Brain microvascular endothelial cell (primary cell): ENCODE data around the gene TRPC1.
"Not testable (repeated sequence)": the region's sequence is repeated elsewhere in the genome, so short reads cannot be mapped to it uniquely, and the experiment has no call there.

ENCODE experiments used
- DNase-seq: peaks from one replicate; pipeline ENCODE4 v3.0.0-alpha.2; 2020
- H3K27ac ChIP-seq: fragments of 250-450 bp; sonication (Bioruptor Pico); 2 replicates; pipeline ENCODE4 v1.5.1; 2020; ENCODE audit warnings: mild to moderate bottlenecking, moderate library complexity
- H3K27me3 ChIP-seq: fragments of 250-450 bp; sonication (Bioruptor Pico); replicated peaks from 2 replicates; pipeline ENCODE4 v1.5.1; 2020; ENCODE audit warnings: mild to moderate bottlenecking
- H3K36me3 ChIP-seq: fragments of 250-450 bp; sonication (Bioruptor Pico); replicated peaks from 2 replicates; pipeline ENCODE4 v1.5.1; 2020; ENCODE audit warnings: mild to moderate bottlenecking
- H3K4me3 ChIP-seq: 2 replicates; pipeline ENCODE4 v1.5.1; 2011; ENCODE audit warnings: low read depth, mild to moderate bottlenecking, control low read depth, low read length, moderate library complexity
- in situ Hi-C: cut with HindIII; loops from 2 replicates; pipeline ENCODE4 v1.10.0; 2017; ENCODE audit warnings: low sequenced_read_pairs, low pct_ligation_motif_present
- TF ChIP-seq, protein P1 (sequence below): IDR thresholded peaks from 2 replicates; pipeline ENCODE4 v1.5.1; 2011; ENCODE audit warnings: low read depth, mild to moderate bottlenecking, moderate library complexity, low read length, control low read depth, inconsistent platforms; ENCODE audit errors: missing control alignments

Gene TRPC1

DNA sequence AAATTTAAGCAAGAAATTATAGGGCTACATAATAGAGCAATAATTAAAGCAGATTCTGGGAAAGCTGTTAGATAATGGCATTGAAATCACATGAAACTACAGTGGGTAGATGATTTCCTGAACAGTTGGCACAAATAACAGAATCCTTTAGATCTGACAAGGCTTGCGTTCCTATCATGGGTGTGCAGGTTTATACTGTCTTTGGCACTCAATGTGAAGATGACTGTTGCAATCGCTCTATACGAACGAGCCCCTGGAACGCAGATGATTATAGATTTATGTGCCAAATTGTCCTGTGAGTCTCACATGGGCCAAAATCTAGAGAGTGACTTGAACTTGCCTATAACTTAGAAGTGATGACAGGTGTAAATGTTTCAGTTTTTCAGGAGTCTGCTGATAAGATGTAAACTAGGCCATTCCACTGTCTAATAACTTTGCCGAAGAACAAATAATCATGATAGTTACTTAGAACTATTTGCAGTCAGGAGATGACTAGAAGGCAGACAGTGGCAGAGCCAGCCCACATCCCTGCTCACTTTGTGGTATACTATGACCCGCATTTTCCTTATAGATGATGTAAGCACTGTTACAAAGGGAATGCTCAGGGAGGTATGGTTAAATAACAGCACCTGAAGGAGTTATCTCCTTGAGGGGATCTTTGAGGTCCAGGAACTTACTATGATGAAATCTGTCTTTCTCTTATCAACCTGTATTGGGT lies 30.5 kb upstream of the TRPC1 start:
- H3K36me3 ChIP-seq: no peaks in the 10 kb centered on the region
- no peak overlapping the region for H3K27ac ChIP-seq
- DNase-seq: no peak
- in situ Hi-C loops: no loop called here
- no peaks in the 10 kb centered on the region for H3K27me3 ChIP-seq
- no peak overlapping the region for H3K4me3 ChIP-seq
- TF ChIP-seq, protein P1, sequence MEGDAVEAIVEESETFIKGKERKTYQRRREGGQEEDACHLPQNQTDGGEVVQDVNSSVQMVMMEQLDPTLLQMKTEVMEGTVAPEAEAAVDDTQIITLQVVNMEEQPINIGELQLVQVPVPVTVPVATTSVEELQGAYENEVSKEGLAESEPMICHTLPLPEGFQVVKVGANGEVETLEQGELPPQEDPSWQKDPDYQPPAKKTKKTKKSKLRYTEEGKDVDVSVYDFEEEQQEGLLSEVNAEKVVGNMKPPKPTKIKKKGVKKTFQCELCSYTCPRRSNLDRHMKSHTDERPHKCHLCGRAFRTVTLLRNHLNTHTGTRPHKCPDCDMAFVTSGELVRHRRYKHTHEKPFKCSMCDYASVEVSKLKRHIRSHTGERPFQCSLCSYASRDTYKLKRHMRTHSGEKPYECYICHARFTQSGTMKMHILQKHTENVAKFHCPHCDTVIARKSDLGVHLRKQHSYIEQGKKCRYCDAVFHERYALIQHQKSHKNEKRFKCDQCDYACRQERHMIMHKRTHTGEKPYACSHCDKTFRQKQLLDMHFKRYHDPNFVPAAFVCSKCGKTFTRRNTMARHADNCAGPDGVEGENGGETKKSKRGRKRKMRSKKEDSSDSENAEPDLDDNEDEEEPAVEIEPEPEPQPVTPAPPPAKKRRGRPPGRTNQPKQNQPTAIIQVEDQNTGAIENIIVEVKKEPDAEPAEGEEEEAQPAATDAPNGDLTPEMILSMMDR: no peak

DNA sequence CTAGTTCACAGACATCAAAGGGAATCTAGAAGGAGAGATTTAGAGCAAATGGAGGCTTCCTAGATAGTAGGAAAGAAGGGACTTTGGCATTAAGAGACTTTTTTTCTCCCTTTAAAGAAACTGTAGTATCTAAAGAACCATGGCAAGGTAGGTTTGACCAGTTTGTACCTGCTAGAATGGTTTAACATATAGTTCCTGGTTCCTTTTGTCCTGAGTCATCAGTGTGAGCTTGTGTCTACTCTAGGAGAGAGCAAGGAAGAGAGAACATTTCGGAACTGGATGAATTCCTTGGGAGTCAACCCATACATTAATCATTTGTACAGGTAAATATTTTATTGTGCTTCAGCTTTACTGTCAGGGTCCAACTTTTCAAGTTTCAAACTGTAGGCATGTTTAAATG lies 29.6 kb upstream of the TRPC1 start:
- no peak for DNase-seq
- TF ChIP-seq, protein P1: no peak
- Histone ChIP-seq H3K4me3 (no peak overlapping the region), H3K36me3 (no peaks in the 10 kb centered on the region), H3K27me3 (no peaks in the 10 kb centered on the region), H3K27ac (no peak overlapping the region)
- in situ Hi-C loops: no loop called here

DNA sequence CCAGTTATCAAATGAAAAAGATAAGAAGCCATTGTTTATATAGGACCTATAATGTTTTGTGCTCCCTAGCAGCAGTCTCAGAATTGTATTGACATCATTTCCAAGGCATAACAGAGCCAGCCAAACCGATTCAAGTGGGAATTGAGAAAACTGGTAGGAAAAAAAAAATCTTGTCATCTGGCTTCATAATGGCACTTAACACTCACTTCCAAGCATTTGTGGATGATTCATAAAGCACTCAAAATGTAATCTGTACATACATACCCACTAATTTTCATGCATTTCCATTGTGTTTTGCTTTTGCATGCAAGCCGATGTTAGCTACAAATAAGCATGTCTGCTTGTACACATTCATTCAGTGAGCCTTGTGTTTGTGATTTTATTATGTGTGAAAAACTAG lies 18.6 kb upstream of the TRPC1 start:
- in situ Hi-C loops: no loop called here
- peak; percentile 11 for DNase-seq
- H3K27me3 ChIP-seq: no peaks in the 10 kb centered on the region
- no peak overlapping the region for H3K27ac ChIP-seq
- no peak overlapping the region for H3K4me3 ChIP-seq
- TF ChIP-seq, protein P1: no peak
- no peaks in the 10 kb centered on the region for H3K36me3 ChIP-seq

DNA sequence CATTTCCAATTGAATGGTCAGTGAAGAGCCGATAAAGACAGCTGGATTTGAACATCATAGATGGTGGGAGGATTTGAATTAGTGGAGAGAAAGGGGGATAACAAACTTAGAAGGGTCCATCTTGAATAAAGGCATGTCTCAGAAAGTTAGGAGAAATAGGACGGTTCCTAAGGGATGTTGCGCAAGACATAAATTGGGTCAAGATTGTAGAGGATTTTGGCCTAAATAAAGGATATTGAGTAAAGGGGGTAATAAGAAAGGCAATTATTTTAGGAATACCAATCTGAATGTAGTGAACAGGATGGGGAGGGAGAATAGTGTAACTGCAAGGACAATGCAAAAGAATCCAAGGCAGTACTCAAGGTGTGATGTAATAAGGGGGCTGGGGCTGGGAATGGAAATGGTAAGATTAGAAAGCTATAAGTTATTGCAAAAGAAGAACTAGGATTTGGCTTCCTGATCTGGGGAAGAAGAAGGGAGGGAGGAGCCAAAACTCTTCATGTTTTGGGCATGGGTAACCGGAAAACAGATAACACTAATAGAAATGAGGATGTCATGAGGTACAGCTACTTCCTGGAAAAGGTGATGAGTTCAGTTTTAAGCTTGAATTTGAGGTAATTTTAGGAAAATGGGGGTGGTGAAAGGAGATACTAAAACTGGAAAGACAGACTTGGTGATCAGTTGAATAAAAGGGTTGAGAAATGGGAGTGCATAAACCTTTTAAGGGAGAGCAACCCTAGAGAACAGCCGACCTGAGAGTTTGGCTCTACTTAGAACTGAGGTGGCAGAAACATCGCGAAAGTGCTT lies 17.3 kb upstream of the TRPC1 start:
- Histone ChIP-seq H3K36me3 (no peaks in the 10 kb centered on the region), H3K27ac (no peak overlapping the region), H3K4me3 (no peak overlapping the region), H3K27me3 (no peaks in the 10 kb centered on the region)
- TF ChIP-seq, protein P1: no peak
- no peak for DNase-seq
- in situ Hi-C loops: no loop called here

DNA sequence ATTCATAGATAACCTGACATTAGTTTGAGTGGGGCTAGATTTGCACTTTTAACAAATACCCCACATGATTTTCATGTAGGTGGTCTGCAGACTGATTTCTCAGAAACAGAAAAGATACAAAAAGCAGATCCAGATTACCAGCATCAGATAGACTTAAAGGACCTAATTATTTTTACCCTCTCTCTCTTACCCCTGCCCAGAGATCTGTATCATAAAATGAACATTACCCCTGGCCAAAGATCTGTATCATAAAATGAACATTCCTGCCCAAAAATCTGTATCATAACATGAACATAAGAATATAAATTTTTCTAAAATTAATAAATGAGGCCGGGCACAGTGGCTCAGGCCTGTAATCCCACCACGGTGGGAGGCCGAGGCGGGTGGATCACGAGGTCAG lies 14.6 kb upstream of the TRPC1 start:
- TF ChIP-seq, protein P1: no peak
- Histone ChIP-seq H3K27me3 (no peaks in the 10 kb centered on the region), H3K36me3 (no peaks in the 10 kb centered on the region), H3K4me3 (no peak overlapping the region), H3K27ac (no peak overlapping the region)
- no peak for DNase-seq
- in situ Hi-C loops: no loop called here

DNA sequence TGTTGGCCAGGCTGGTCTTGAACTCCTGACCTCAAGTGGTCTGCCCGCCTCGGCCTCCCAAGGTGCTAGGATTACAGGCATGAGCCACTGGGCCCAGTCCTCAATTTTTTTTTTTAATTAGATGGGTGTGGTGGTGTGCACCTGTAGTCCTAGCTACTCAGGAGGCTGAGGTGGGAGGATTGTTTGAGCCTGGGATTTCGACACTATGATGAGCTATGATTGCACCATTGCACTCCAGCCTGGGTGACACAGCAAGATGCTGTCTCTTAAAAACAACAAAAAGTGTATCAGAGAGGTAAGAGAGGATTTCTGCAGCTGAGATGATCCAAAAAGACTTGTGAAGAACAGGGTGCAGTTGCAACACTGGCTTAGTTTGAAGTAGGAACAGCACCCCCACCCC lies 9.0 kb upstream of the TRPC1 start:
- H3K27ac ChIP-seq, H3K36me3 ChIP-seq, H3K27me3 ChIP-seq, in situ Hi-C loops, DNase-seq, H3K4me3 ChIP-seq: not testable (repeated sequence)
